HG03045 (cell line): ENCODE measurements around the gene PRRC2B.

Source experiments
- ATAC-seq: cut with Tn5 transposase; IDR thresholded peaks from one replicate; pipeline ENCODE4 v1.9.1; 2021; ENCODE audit warnings: mild to moderate bottlenecking, moderate library complexity; ENCODE audit not compliant: unreplicated experiment

Gene PRRC2B

GRCh38 chr9:131406563-131407436 lies 12.9 kb downstream of the PRRC2B start:
- no peak for ATAC-seq

- ATAC-seq: no peak
Measured at GRCh38 chr9:131407717-131408195, 13.9 kb downstream of the PRRC2B start.

- ATAC-seq: no peak
Measured at GRCh38 chr9:131409458-131409992, 15.6 kb downstream of the PRRC2B start.

DNA sequence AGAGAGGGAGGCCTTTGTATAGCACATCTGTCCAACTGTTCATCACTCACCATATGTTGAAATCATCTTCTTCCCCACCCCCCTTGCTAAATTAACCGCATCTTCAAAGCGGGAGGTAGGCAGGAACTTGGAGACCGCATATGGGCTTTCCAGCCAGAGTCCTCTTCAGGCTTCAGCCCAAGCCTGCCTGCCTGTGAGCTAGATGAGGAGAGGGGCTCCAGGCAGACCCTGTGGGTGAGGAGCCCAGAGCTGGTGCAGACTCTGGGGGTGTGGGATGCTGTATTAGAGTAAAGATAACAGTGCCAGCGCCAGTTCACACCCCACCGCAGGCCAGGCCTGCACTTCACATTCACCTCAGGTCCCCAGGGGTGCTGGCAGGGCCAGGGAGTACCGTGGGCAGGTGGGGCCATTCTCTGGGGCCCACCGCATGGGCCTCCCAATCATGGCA lies 16.2 kb downstream of the PRRC2B start:
- no peak for ATAC-seq

GRCh38 chr9:131411719-131412681 lies 18.1 kb downstream of the PRRC2B start:
- no peak for ATAC-seq

DNA sequence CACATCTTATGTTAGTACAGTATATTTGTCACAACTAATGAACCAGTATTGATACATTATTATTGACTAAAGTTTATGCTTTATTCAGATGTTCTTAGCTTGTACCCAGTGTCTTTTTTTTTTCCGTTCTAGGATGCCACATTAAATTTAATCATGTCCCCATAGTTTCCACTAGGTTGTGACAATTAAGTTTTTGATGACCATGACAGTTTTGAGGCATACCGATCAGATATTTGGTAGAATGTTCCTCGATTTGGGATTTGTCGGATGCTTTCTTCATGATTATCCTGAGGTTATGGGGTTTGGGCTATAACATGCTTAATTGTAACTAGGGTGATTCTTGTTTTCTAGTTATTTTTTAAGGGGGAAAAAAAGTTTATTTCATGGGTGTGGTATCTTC lies 22.6 kb downstream of the PRRC2B start:
- ATAC-seq: no peak

DNA sequence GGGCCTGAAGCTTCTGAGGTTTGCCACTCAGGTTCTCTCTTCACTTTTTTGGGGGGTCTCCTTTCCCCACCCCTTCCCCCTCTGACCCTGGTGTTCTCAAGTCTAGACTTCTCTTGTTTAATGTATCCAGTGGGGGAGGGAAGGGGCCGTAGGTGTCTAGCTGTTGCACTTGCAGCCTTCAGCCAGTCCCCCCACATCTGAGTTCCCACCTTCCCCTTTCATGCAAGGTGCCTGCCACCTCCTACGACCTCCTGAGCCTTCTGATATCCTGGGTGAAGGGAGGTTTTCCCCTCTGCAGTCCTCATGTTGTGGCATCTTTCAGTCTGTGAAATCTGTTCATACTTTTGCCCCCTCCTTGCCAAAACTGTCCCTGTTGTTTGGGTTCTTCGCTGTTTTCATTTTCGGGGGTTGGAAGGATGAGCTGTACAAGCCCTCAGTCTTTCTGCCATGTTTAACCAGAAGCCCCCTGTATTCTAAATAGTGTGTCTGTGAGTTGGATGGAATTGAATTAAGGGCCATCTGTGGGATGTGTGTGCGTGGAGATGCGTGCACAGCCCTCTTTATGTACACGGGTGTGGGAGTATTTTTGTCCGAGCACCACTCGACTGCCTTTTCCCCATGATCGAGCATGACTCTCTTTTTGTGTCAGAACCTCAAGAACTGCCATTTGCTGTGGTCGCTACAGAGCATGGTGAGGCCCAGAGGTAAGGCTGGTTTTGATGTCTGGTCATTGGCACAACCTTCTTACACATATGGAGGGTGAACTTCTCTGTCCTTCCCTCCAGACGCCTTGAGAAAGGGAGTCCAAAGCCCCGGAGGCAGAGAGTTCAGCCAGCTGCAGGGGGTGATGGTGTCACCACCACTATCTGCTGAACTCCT lies 23.6 kb downstream of the PRRC2B start:
- no peak for ATAC-seq

DNA sequence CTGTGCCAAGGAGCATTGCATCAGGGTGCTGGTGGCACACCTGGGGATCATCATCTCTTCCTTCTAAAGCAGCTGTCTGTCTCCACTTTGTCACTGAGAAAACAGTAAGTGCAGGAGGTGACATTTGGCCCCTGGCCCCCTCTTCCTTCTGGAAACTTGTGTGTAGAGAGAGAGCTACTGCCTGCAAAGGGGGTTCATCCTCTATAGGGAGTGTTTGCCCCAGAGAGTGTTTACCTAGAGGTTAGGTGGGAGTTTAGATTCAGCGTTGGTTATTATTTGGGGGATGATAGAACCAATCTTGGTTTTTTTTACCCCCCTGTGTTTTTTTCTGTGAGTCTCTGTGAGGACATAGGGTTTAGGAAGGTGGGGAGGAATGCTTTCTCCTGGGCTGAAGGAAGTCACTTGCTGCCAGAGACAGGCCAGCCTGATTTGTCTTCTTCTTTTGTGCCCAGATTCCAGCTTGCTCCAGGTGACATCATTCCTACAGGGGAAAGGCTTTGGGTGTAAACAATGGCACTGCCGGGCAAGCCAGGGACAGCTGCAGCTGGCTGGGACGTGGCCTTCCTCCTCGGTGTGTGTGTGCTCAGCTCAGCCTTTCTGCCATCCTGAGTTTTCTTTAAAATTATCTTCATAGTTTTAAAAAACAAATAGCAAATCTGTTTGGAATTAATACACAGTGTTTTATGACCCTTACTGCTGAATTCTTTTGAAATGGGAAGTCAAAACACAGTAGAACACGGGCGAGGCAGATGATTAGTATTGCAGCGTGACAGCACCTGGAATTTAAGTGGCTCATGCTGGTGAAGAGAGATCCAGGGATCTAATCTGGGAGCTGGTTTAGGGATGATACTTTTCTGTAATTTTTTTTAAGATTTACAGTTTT lies 24.5 kb downstream of the PRRC2B start:
- no peak for ATAC-seq

GRCh38 chr9:131419026-131419614 lies 25.2 kb downstream of the PRRC2B start:
- no peak for ATAC-seq

DNA sequence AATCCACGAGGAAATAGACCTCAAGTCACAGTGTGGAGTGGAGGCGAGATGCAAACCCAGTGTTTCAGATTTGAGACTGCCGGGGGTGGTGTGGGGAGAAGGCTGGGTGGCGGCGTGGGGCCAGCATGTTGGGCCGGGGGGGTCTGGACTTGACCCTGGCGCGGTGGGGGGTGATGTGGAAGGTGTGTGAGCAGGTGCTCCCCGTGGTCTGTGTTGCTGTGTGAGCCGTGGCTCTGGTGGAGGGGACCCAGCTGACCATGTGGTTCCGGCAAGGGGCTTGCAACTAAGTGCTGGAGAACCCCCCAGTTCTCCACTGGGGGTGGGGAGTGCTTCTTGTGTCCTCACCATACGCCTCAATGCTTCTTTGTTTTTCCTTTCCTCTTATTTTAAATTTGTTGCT lies 25.8 kb downstream of the PRRC2B start:
- no peak for ATAC-seq

DNA sequence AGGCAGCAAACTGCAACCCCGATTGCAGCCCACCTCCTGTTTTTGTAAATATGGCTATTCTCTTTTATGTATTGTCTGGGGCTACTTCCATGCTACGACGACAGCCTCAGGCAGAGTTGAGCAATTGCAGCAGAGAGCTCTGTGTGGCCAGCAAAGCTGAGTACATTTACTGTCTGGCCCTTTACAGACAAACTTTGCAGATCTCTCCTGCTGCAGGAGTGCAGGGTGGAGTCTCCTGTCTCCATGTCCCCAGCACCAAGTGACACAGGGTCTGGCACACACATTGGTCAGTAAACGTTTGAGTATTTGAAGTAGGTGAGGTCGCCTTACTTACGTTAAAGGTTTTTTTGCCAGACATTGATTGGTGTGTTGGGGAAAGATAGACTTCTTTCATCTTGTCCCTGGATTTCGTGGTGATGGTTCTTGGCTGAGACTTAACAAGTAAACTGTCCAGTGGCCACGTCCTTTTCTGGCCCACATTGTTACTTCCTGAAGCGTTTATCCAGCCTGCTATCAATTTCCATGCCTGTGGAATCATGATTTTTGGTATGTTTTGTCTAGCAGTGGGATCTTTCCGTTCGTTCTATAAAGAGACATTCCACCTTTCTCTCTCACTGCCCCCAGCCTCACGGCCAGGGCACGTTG lies 27.2 kb downstream of the PRRC2B start:
- no peak for ATAC-seq

DNA sequence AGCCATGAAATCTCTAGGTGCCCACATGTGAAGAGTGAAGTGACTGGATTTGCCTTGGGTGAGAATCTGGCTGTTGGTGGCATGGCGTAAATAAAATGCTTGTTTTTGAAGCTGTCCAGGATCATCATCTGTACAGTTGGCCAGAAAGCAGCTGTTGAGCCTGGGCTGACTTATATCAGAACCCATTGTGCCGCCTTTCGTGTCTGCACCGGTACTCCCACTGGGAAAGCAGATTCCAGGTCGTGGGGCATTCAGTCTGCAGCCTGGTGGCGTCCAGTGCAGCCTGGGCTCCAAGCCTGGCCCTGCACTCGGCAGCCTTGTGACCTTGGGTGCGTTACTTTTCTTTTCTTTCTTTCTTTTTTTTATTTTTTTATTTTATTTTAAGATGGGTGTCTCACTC lies 27.8 kb downstream of the PRRC2B start:
- ATAC-seq: no peak

GRCh38 chr9:131422241-131422792 lies 28.4 kb downstream of the PRRC2B start:
- no peak for ATAC-seq

DNA sequence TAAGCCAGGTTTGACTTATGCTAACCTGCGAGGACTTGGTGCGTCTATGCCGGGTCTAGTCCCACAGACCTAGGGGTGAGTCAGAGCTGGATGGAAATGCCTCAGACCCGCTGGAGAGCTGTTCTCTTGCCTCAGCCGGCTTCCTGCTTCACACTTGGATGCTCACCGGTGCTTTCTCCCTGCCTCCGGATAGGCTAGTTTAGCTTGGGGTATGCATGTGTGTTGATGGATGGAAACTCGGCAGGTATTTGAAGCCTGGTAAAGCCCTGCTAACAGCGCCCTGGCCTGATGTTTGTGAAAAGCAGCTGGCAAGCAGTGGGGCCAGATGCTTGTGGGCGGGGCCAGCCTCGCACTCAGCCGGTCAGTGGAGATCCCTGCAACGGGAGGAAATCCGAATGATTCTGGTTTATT lies 29.3 kb downstream of the PRRC2B start:
- ATAC-seq: peak; percentile 59

GRCh38 chr9:131426545-131426944 lies 32.7 kb downstream of the PRRC2B start:
- no peak for ATAC-seq

DNA sequence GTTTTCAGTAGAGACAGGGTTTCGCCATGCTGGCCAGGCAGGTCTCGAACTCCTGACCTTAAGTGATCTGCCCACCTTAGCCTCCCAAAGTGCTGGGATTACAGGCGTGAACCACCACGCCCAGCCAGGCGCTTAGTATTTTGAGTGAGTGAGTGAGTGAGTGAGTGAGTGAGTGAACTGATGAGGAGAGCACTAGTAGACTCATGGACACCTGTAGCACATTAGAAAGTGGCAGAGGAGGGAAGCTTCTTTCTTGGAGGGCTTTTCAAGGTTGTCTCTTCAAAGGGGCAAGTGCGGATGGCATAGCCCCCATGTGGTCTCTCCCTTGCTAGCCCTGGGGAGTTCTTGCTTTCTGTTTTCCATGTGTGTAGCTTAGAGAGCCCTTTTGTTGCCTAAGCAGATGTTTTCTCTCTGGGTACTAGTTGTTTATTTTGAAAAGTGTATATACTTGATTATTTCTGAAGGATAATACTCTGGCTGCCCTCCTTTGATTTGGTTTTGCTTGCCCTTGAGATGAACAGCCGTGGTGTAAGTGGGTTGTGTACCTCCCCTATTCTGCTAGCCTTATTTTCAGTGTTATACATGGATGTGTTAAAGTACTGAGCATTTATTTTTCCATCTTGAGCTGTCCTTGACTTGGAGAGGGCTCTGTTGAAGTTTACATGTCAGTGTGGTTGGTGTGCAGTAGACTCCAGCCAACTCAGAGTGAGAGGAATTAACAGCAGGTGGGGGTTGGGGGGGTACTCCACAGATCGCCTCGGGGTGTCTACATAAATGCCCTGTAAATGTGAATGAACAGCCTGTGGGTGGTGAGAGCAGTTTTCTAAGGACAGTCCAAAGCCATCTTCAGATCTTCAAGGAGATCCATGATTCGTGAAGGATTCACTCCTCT lies 35.5 kb downstream of the PRRC2B start:
- ATAC-seq: no peak

DNA sequence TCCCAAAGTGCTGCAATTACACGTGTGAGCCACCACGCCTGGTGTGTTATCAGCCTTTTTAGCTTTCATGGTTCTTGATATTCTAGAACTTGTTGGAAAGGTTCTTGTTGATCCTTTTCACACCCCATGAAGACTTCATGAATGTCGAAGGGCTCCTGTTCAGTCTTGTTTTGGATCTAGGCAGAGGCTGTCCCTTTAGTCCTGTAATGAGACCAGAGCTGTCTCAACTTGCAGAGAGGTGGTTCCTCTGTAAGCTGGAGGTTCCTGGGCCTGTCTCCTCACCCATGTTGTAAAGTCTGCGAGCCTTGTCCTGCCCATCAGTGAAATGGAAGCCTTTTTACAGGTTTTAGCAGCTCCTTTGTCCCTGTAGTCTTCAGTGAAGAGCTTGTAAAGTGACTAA lies 38.2 kb downstream of the PRRC2B start:
- ATAC-seq: no peak
